SW480 (cell line): ENCODE data around the gene GRWD1.

Source experiments
- DNase-seq: peaks from one replicate; pipeline ENCODE4 v3.0.0-alpha.2; 2016; ENCODE audit warnings: low spot score

Gene GRWD1

GRCh38 chr19:48456864-48457263, 11.1 kb downstream of the GRWD1 start:
- no peak for DNase-seq

- no peak for DNase-seq
Measured at GRCh38 chr19:48458016-48458415, 12.2 kb downstream of the GRWD1 start.

- DNase-seq = no peak
Measured at GRCh38 chr19:48461651-48461981, 15.8 kb downstream of the GRWD1 start.

- DNase-seq = no peak
Measured at GRCh38 chr19:48461982-48462655, 16.3 kb downstream of the GRWD1 start.

GRCh38 chr19:48465215-48465614, 19.4 kb downstream of the GRWD1 start:
- no peak for DNase-seq

GRCh38 chr19:48466561-48467325, 21.0 kb downstream of the GRWD1 start:
- no peak for DNase-seq

GRCh38 chr19:48468772-48469288, 23.0 kb downstream of the GRWD1 start:
- DNase-seq = peak; percentile 100

- peak; percentile 72 for DNase-seq
Measured at GRCh38 chr19:48469289-48469881, 23.6 kb downstream of the GRWD1 start, which contains the start of gene CYTH2. CYTH2 (plus strand) TSS chr19:48469369; CDS start chr19:48469508, 139 bp downstream.

- no peak for DNase-seq
Measured at GRCh38 chr19:48469934-48470680, 24.3 kb downstream of the GRWD1 start.

- no peak for DNase-seq
Measured at GRCh38 chr19:48470856-48471255, 25.1 kb downstream of the GRWD1 start.

GRCh38 chr19:48471836-48472235, 26.1 kb downstream of the GRWD1 start:
- no peak for DNase-seq

GRCh38 chr19:48473161-48473966, 27.6 kb downstream of the GRWD1 start:
- DNase-seq = no peak

- no peak for DNase-seq
Measured at GRCh38 chr19:48474084-48474592, 28.4 kb downstream of the GRWD1 start.

- DNase-seq = no peak
Measured at GRCh38 chr19:48475369-48476068, 29.7 kb downstream of the GRWD1 start.

GRCh38 chr19:48476176-48476575, 30.4 kb downstream of the GRWD1 start:
- no peak for DNase-seq

- no peak for DNase-seq
Measured at GRCh38 chr19:48477067-48477685, 31.4 kb downstream of the GRWD1 start.

GRCh38 chr19:48477698-48478338, 32.0 kb downstream of the GRWD1 start:
- no peak for DNase-seq

GRCh38 chr19:48478339-48479256, 32.8 kb downstream of the GRWD1 start:
- no peak for DNase-seq
